ENCODE results near the gene FAT1.
"Not testable (repeated sequence)": the region's sequence is repeated elsewhere in the genome, so short reads cannot be mapped to it uniquely, and the experiment has no call there.

The FAT1 gene

GRCh38 chr4:186723292-186724057 lies at the start of gene FAT1:
Gene FAT1 (minus strand): TSS chr4:186723856. CDS start chr4:186709827, 14,029 bp downstream.
- no peak for FAIRE-seq

- FAIRE-seq: no peak
Observed at GRCh38 chr4:186772936-186773487, 49.4 kb upstream of the FAT1 start.

GRCh38 chr4:186771624-186772023 lies 48.0 kb upstream of the FAT1 start:
- FAIRE-seq: no peak

- FAIRE-seq: no peak
Observed at GRCh38 chr4:186770481-186771175, 47.0 kb upstream of the FAT1 start.

- FAIRE-seq: no peak
Observed at GRCh38 chr4:186767794-186768193, 44.1 kb upstream of the FAT1 start.

- FAIRE-seq: no peak
Observed at GRCh38 chr4:186765673-186766546, 42.3 kb upstream of the FAT1 start.

GRCh38 chr4:186765138-186765537 lies 41.5 kb upstream of the FAT1 start:
- FAIRE-seq: no peak

GRCh38 chr4:186764457-186764856 lies 40.8 kb upstream of the FAT1 start:
- no peak for FAIRE-seq

- FAIRE-seq: no peak
Observed at GRCh38 chr4:186762865-186763264, 39.2 kb upstream of the FAT1 start.

- FAIRE-seq: no peak
Observed at GRCh38 chr4:186762361-186762760, 38.7 kb upstream of the FAT1 start.

GRCh38 chr4:186761956-186762355 lies 38.3 kb upstream of the FAT1 start:
- not testable (repeated sequence) for FAIRE-seq

GRCh38 chr4:186761393-186761792 lies 37.7 kb upstream of the FAT1 start:
- FAIRE-seq: no peak

- no peak for FAIRE-seq
Observed at GRCh38 chr4:186760576-186760975, 36.9 kb upstream of the FAT1 start.

GRCh38 chr4:186759990-186760389 lies 36.3 kb upstream of the FAT1 start:
- FAIRE-seq: no peak

- FAIRE-seq: no peak
Observed at GRCh38 chr4:186758929-186759682, 35.5 kb upstream of the FAT1 start.

GRCh38 chr4:186757696-186758355 lies 34.2 kb upstream of the FAT1 start:
- no peak for FAIRE-seq

- FAIRE-seq: not testable (repeated sequence)
Observed at GRCh38 chr4:186756550-186756949, 32.9 kb upstream of the FAT1 start.

- no peak for FAIRE-seq
Observed at GRCh38 chr4:186755550-186756519, 32.2 kb upstream of the FAT1 start.

GRCh38 chr4:186754976-186755375 lies 31.3 kb upstream of the FAT1 start:
- no peak for FAIRE-seq

- FAIRE-seq: no peak
Observed at GRCh38 chr4:186752325-186752724, 28.7 kb upstream of the FAT1 start.

Data from TTC549 (cell line).